A549 (cell line): ENCODE results near the gene STRADB.
"Not testable (repeated sequence)": the region's sequence is repeated elsewhere in the genome, so short reads cannot be mapped to it uniquely, and the experiment has no call there.

Experiments
- HDAC2 ChIP-seq: fragments of 200-600 bp; sonication (generic); IDR thresholded peaks from 2 replicates; pipeline ENCODE4 v1.6.1; 2016
- MAZ ChIP-seq: fragments of 150-350 bp; IDR thresholded peaks from 2 replicates; pipeline ENCODE4 v1.6.1; 2014; ENCODE audit warnings: antibody characterized with exemption, low read depth, low read length, borderline replicate concordance
- RFX5 ChIP-seq: fragments of 450-650 bp; IDR thresholded peaks from 2 replicates; pipeline ENCODE4 v1.7.1; 2014; ENCODE audit warnings: antibody characterized with exemption, mild to moderate bottlenecking, moderate library complexity

- TF ChIP-seq MAZ, HDAC2, RFX5: not testable (repeated sequence)
Measured at GRCh38 chr2:201483758-201484157, 32.2 kb downstream of the STRADB start.
